ENCODE measurements around the gene B3GNT4.
A peak's percentile ranks its signal among the peaks of the same experiment; 100 is the strongest.

- no peak for TF ChIP-seq CTCF (IDR thresholded peaks at IDR 0.05)
- no peak for TF ChIP-seq POLR2A (IDR thresholded peaks at IDR 0.05)
- no peak for TF ChIP-seq EP300 (IDR thresholded peaks at IDR 0.05)
- TF ChIP-seq POLR2AphosphoS5 (IDR thresholded peaks at IDR 0.05) = peak in 1 of 3 donors; percentile 58
Observed at GRCh38 chr12:122203301-122204166, at the start of gene B3GNT4.

All from stomach (tissue), 4 donors.